Body of pancreas (tissue), 4 donors: ENCODE results near the gene GLCCI1.

ENCODE experiments used
- CTCF ChIP-seq, 7 experiments: fragments of 450-650 bp in 4 of 7; fragments of 200-600 bp in 3 of 7; sonication (generic) in 3 of 7; IDR thresholded peaks; one replicate each; pipeline ENCODE4 v1.5.1; 2016 to 2019; ENCODE audit warnings: antibody characterized with exemption in 7 of 7
- POLR2A ChIP-seq, 3 donors: fragments of 450-650 bp; IDR thresholded peaks; one replicate each; pipeline ENCODE4 v1.6.1; 2016; ENCODE audit warnings: antibody characterized with exemption in 3 of 3, mild to moderate bottlenecking in 2 of 3

GRCh38 chr7:8133188-8133848 is 164.7 kb downstream of the GLCCI1 start:
- TF ChIP-seq CTCF (IDR thresholded peaks at IDR 0.05) (no peak), POLR2A (IDR thresholded peaks at IDR 0.05) (no peak)
